ENCODE data around the gene NXPH3. TPM values are rescaled to one million over a fixed set of nuclear protein-coding genes. Genes with fewer than 3 reads are reported as not detected.
A peak's percentile ranks its signal among the peaks of the same experiment; 100 is the strongest.

NXPH3 gene
- total RNA-seq, 2 experiments from 2014 or later, result not detected

- Mint-ChIP-seq H3K4me3 (no peak overlapping the region), H3K4me1 (ENCODE audit: low read depth) (peaks cover 6% of the 10 kb centered on the region), H3K27ac (no peak overlapping the region), H3K36me3 (ENCODE audit: low read depth) (peaks cover 44% of the 10 kb centered on the region), H3K9me3 (ENCODE audit: insufficient read depth) (no peaks in the 10 kb centered on the region), H3K27me3 (ENCODE audit: low read depth) (no peaks in the 10 kb centered on the region)
- POLR2A ChIA-PET, result no interaction called here
- DNase-seq, result no peak
- CTCF ChIA-PET, result interaction anchor here (1.4 to 2.3 kb wide), 3 partner anchors 15 to 28 kb away, joined by 5 to 6 read pairs (median 5); no protein-coding TSS in a partner anchor
- ATAC-seq, result no peak
Measured at GRCh38 chr17:49597928-49598655, 22.4 kb downstream of the NXPH3 start.

DNA sequence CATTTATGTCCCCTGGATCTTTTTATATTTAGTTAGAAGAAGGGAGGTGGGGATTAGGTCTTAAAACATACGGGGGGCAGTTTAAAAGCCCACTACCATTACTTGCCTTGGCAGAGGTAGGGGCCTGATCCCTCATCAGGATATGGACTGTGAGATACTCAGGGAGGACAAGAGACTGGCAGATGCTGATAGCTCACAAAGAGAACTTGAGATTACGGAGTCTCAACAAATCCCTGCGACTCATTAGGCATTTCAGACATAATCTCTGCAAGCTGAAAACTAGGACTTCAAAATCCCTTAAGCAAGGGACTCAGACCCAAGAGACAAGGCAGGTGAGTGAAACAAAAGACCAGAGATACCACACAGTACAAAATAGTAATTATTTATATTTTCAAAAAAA is 23.2 kb downstream of the NXPH3 start:
- POLR2A ChIA-PET, result no interaction called here

DNA sequence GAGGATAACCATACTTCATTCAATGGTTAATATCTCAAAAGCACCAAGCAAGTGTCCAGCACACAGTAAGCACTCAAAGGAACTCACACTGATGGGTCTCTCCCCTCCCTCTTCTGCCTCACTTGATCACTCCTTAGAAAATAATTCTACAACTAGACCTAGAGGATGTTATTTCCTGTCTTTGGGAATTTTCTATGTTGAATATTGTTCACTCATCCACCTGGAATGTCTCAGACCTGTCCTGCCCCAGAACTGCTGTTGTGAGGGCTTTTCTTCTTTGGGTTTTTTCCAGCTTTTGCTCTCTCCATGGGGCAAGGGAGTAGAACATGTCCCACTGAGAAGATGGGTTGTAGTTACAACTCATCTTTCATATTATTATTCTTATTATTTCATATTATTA is 25.3 kb downstream of the NXPH3 start:
- Mint-ChIP-seq H3K9me3 (ENCODE audit: insufficient read depth) (no peaks in the 10 kb centered on the region), H3K36me3 (ENCODE audit: low read depth) (peaks cover 49% of the 10 kb centered on the region)
- POLR2A ChIA-PET, result no interaction called here

More for the DNA sequence above, 23.2 kb downstream of the NXPH3 start:
- no peak for DNase-seq
- H3K4me3 Mint-ChIP-seq, result no peak overlapping the region
- peaks cover 8% of the 10 kb centered on the region for H3K4me1 Mint-ChIP-seq (ENCODE audit: low read depth)
- peaks cover 46% of the 10 kb centered on the region for H3K36me3 Mint-ChIP-seq (ENCODE audit: low read depth)
- H3K27ac Mint-ChIP-seq, result no peak overlapping the region
- H3K9me3 Mint-ChIP-seq (ENCODE audit: insufficient read depth), result no peaks in the 10 kb centered on the region
- CTCF ChIA-PET, result no interaction called here
- ATAC-seq, result no peak
- no peaks in the 10 kb centered on the region for H3K27me3 Mint-ChIP-seq (ENCODE audit: low read depth)

GRCh38 chr17:49602783-49603182 is 27.1 kb downstream of the NXPH3 start:
- ATAC-seq (no peak), DNase-seq (no peak)
- no peak overlapping the region for H3K4me3 Mint-ChIP-seq
- ChIA-PET POLR2A (interaction anchor here (0.6 to 0.7 kb wide), 2 partner anchors 17 to 95 kb away, joined by 3 to 5 read pairs; no protein-coding TSS in a partner anchor), CTCF (interaction anchor here (1.1 to 3.1 kb wide), 3 partner anchors 33 to 93 kb away, joined by 3 to 15 read pairs (median 8); no protein-coding TSS in a partner anchor)
- peaks cover 51% of the 10 kb centered on the region for H3K36me3 Mint-ChIP-seq (ENCODE audit: low read depth)
- H3K9me3 Mint-ChIP-seq (ENCODE audit: insufficient read depth), result no peaks in the 10 kb centered on the region
- no peaks in the 10 kb centered on the region for H3K27me3 Mint-ChIP-seq (ENCODE audit: low read depth)
- H3K4me1 Mint-ChIP-seq (ENCODE audit: low read depth), result peaks cover 8% of the 10 kb centered on the region
- H3K27ac Mint-ChIP-seq, result peak overlapping the region; percentile 17

More for the DNA sequence above, 25.3 kb downstream of the NXPH3 start:
- DNase-seq (no peak), ATAC-seq (no peak)
- H3K4me1 Mint-ChIP-seq (ENCODE audit: low read depth), result peaks cover 8% of the 10 kb centered on the region
- no peak overlapping the region for H3K27ac Mint-ChIP-seq
- no peak overlapping the region for H3K4me3 Mint-ChIP-seq
- CTCF ChIA-PET, result interaction anchor here (1.2 to 3.1 kb wide), 2 partner anchors 8 to 31 kb away, joined by 3 to 15 read pairs; no protein-coding TSS in a partner anchor
- H3K27me3 Mint-ChIP-seq (ENCODE audit: low read depth), result no peaks in the 10 kb centered on the region

DNA sequence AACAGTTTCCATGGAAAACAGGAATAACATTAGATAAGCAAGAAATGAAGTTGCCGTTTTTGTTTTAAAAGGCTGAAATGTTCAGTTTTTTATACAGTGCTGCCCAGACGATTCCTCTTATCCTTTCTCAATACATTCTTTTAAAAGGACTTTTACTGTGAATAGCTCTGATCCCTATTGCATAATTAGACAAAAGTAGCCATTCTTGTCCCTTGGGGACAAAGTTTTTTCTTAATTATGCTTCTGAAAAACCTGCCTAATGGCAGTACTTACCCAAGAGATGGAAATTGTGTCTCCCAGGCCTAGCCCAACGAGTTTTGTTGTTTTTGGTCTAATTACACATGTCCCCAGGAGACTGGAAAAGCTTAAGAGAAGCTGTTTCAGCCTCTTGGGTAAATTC is 27.6 kb downstream of the NXPH3 start:
- no peaks in the 10 kb centered on the region for H3K9me3 Mint-ChIP-seq (ENCODE audit: insufficient read depth)
- CTCF ChIA-PET, result interaction anchor here (1.1 to 3.1 kb wide), 3 partner anchors 34 to 93 kb away, joined by 3 to 15 read pairs (median 8); no protein-coding TSS in a partner anchor
- no peak for ATAC-seq
- no peak for DNase-seq
- POLR2A ChIA-PET, result interaction anchor here (0.6 to 0.7 kb wide), 2 partner anchors 16 to 95 kb away, joined by 3 to 5 read pairs; no protein-coding TSS in a partner anchor
- H3K27me3 Mint-ChIP-seq (ENCODE audit: low read depth), result no peaks in the 10 kb centered on the region
- H3K4me1 Mint-ChIP-seq (ENCODE audit: low read depth), result peaks cover 8% of the 10 kb centered on the region
- no peak overlapping the region for H3K4me3 Mint-ChIP-seq
- H3K27ac Mint-ChIP-seq, result no peak overlapping the region
- H3K36me3 Mint-ChIP-seq (ENCODE audit: low read depth), result peaks cover 49% of the 10 kb centered on the region

DNA sequence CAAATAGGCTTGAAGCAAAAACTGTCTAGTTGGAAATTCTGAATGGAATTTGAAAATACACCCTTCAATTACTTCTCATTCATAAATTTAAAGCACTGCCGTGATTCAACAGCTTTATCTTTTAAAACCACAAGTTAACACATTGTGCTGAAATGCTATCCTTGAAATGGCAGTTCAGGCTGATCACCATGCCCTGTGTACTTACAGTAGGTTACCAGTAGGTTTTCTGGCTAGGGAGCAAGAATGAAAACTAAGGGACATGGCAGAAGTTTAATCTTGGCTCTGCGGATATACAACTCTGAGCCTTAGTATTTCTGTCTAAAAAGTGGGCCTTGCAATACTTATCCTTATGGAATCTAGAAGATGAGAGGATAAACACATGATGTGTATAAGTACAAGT is 28.0 kb downstream of the NXPH3 start:
- Mint-ChIP-seq H3K36me3 (ENCODE audit: low read depth) (peaks cover 49% of the 10 kb centered on the region), H3K27me3 (ENCODE audit: low read depth) (no peaks in the 10 kb centered on the region), H3K27ac (no peak overlapping the region), H3K4me3 (no peak overlapping the region), H3K9me3 (ENCODE audit: insufficient read depth) (no peaks in the 10 kb centered on the region), H3K4me1 (ENCODE audit: low read depth) (peaks cover 8% of the 10 kb centered on the region)
- ChIA-PET POLR2A (interaction anchor here (0.6 to 0.7 kb wide), 2 partner anchors 16 to 95 kb away, joined by 3 to 5 read pairs; no protein-coding TSS in a partner anchor), CTCF (interaction anchor here (2.4 to 3.1 kb wide), 2 partner anchors 34 to 92 kb away, joined by 8 to 15 read pairs; no protein-coding TSS in a partner anchor)
- ATAC-seq (no peak), DNase-seq (no peak)

GRCh38 chr17:49604314-49604869 is 28.7 kb downstream of the NXPH3 start:
- ChIA-PET POLR2A (no interaction called here), CTCF (interaction anchor here (3.1 kb wide), 1 partner anchor 35 kb away, joined by 15 read pairs; no protein-coding TSS in a partner anchor)
- Mint-ChIP-seq H3K27me3 (ENCODE audit: low read depth) (no peaks in the 10 kb centered on the region), H3K4me3 (no peak overlapping the region), H3K9me3 (ENCODE audit: insufficient read depth) (no peaks in the 10 kb centered on the region), H3K36me3 (ENCODE audit: low read depth) (peaks cover 46% of the 10 kb centered on the region), H3K27ac (no peak overlapping the region), H3K4me1 (ENCODE audit: low read depth) (peaks cover 8% of the 10 kb centered on the region)
- no peak for ATAC-seq
- no peak for DNase-seq

DNA sequence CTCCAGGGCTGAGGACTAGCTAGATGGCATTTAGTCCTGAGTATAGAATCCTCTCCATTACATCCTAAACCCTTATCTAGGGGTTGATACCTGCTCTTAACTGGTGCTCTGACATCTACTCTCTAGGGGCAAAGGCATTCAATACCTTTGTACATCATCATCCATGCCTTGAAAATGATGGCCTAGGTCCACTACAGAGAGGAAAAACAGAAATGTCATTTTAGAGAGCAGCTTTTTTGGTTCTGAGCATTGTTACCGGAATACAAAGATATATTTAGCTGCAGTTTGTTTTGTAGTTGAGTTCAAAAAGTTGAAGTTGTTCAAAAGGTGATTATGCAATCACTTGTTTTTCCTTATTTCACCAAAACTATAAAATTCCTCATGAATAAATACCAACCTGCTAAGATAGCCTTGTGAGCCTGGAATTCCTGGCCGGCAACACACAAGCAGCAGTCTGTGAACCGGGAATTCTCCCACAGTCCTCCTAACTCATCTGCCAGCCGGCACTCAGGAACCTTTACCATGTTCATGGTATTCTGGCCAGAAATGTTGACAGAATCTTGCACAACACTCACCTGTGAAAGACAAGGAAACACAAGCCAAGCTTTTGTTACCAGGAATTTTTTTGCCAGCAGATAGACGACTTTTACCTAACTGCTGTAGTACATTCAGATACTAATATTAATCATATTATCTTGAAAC is 35.4 kb downstream of the NXPH3 start:
- H3K36me3 Mint-ChIP-seq (ENCODE audit: low read depth), result peaks cover 31% of the 10 kb centered on the region
- H3K4me3 Mint-ChIP-seq, result no peak overlapping the region
- ATAC-seq (no peak), DNase-seq (no peak)
- no peaks in the 10 kb centered on the region for H3K9me3 Mint-ChIP-seq (ENCODE audit: insufficient read depth)
- ChIA-PET CTCF (interaction anchor here (3.7 kb wide), 1 partner anchor 54 kb away, joined by 7 read pairs; no protein-coding TSS in a partner anchor), POLR2A (no interaction called here)
- H3K27ac Mint-ChIP-seq, result no peak overlapping the region
- no peaks in the 10 kb centered on the region for H3K27me3 Mint-ChIP-seq (ENCODE audit: low read depth)
- H3K4me1 Mint-ChIP-seq (ENCODE audit: low read depth), result no peaks in the 10 kb centered on the region

DNA sequence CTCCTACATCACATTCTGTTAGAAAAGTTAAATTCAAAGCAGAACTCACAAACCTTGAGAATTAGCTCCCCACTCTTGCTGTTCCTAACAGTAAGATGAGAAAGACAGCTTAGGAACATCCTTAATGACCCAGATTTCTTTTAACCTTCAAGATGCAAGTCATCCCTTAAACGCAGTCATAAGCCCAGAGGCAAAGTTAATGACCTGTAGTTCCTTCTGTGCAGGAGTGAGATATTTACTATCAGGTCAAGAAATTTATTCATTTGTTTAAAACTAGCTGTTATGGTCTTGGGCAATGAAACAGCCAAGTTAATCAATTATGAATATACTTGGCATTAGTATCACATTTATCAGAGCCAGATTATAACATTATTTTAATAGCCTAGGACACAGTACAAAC is 37.1 kb downstream of the NXPH3 start:
- no peaks in the 10 kb centered on the region for H3K4me1 Mint-ChIP-seq (ENCODE audit: low read depth)
- no peak overlapping the region for H3K4me3 Mint-ChIP-seq
- H3K27ac Mint-ChIP-seq, result no peak overlapping the region
- H3K9me3 Mint-ChIP-seq (ENCODE audit: insufficient read depth), result no peaks in the 10 kb centered on the region
- DNase-seq (no peak), ATAC-seq (no peak)
- ChIA-PET CTCF (interaction anchor here (1.5 to 3.7 kb wide), 2 partner anchors 16 to 56 kb away, joined by 6 to 7 read pairs; no protein-coding TSS in a partner anchor), POLR2A (no interaction called here)
- peaks cover 25% of the 10 kb centered on the region for H3K36me3 Mint-ChIP-seq (ENCODE audit: low read depth)
- H3K27me3 Mint-ChIP-seq (ENCODE audit: low read depth), result no peaks in the 10 kb centered on the region

DNA sequence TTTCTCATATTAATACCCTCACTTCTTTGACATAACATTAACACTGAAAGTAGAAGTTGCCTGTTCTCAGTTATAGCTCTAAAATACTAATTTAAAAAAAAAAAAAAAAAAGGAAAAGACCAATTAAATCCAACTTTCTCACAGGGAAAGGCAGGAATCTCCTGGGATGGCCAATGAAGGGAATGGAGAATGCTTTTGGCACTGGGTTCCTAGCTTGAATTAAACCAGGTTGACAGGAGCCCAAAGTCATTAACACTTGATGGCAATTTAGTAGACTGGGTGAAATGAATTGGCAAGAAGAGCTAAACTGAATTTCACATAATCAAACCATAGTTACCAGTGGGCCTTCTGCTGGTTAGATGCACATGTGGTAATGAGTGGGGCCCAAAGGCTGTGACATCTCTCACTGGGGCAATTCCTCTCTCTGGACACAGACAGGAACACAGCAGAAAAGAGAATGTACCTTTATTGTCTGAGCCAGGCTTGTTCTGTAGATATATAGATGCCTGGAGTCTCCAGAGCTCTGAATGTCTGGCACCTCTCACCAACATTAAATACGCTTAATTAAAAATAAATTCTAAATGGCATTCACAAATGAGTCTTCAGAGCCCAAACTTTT is 37.6 kb downstream of the NXPH3 start:
- H3K36me3 Mint-ChIP-seq (ENCODE audit: low read depth), result peaks cover 31% of the 10 kb centered on the region
- H3K27me3 Mint-ChIP-seq (ENCODE audit: low read depth), result no peaks in the 10 kb centered on the region
- H3K4me1 Mint-ChIP-seq (ENCODE audit: low read depth), result peaks cover 5% of the 10 kb centered on the region
- ATAC-seq, result no peak
- no peak overlapping the region for H3K4me3 Mint-ChIP-seq
- H3K27ac Mint-ChIP-seq, result no peak overlapping the region
- ChIA-PET CTCF (interaction anchor here (1.5 to 3.7 kb wide), 2 partner anchors 16 to 56 kb away, joined by 6 to 7 read pairs; no protein-coding TSS in a partner anchor), POLR2A (no interaction called here)
- no peaks in the 10 kb centered on the region for H3K9me3 Mint-ChIP-seq (ENCODE audit: insufficient read depth)
- DNase-seq, result no peak

GRCh38 chr17:49616086-49616485 is 40.4 kb downstream of the NXPH3 start:
- POLR2A ChIA-PET, result no interaction called here
- no peaks in the 10 kb centered on the region for H3K27me3 Mint-ChIP-seq (ENCODE audit: low read depth)
- no peaks in the 10 kb centered on the region for H3K9me3 Mint-ChIP-seq (ENCODE audit: insufficient read depth)
- DNase-seq, result no peak
- no peak for ATAC-seq
- no peak overlapping the region for H3K27ac Mint-ChIP-seq
- H3K4me1 Mint-ChIP-seq (ENCODE audit: low read depth), result peaks cover 16% of the 10 kb centered on the region
- CTCF ChIA-PET, result interaction anchor here (0.9 to 1.4 kb wide), 2 partner anchors 40 to 59 kb away, joined by 4 read pairs; no protein-coding TSS in a partner anchor
- H3K36me3 Mint-ChIP-seq (ENCODE audit: low read depth), result peaks cover 31% of the 10 kb centered on the region
- no peak overlapping the region for H3K4me3 Mint-ChIP-seq
